K562 (cell line): ENCODE measurements around the gene TFCP2.

Source experiments
- CTCF ChIP-seq, 3 experiments: IDR thresholded peaks in 2 of 3; conservative IDR thresholded peaks in 1 of 3; 2 replicates each; pipeline ENCODE4 v1.5.1; 2011 to 2012; ENCODE audit warnings: low read length in 3 of 3, mild to moderate bottlenecking in 3 of 3, control low read depth in 2 of 3, improper control_type of control experiment in 1 of 3, inconsistent platforms in 1 of 3, low read depth in 1 of 3, mixed read lengths in 1 of 3, moderate library complexity in 1 of 3; ENCODE audit not compliant: insufficient read depth in 2 of 3
- EP300 ChIP-seq: IDR thresholded peaks from 2 replicates; pipeline ENCODE4 v1.6.1; 2012; ENCODE audit warnings: low read length, improper control_type of control experiment
- KAT8 ChIP-seq: fragments of 450-650 bp; IDR thresholded peaks from 2 replicates; pipeline ENCODE4 v1.6.1; 2016; ENCODE audit warnings: low read depth, mild to moderate bottlenecking
- RAD21 ChIP-seq, 2 experiments: fragments of 250-450 bp in 1 of 2; fragments of 450-650 bp in 1 of 2; sonication (Bioruptor Pico) in 1 of 2; formaldehyde crosslinking in 1 of 2; IDR thresholded peaks in 1 of 2; conservative IDR thresholded peaks in 1 of 2; 2 replicates each; pipeline versions ENCODE4 v1.4.0 to v1.8.0; 2020 to 2022; ENCODE audit warnings: mild to moderate bottlenecking in 2 of 2, moderate library complexity in 1 of 2
- TRIM25 ChIP-seq: fragments of 450-650 bp; IDR thresholded peaks from 2 replicates; pipeline ENCODE4 v1.7.0; 2016; ENCODE audit warnings: borderline replicate concordance
- ZBTB40 ChIP-seq, 2 experiments: fragments of 450-650 bp in 1 of 2; sonication (generic) in 1 of 2; formaldehyde crosslinking in 1 of 2; IDR thresholded peaks; 2 replicates each; pipeline versions ENCODE4 v1.7.1 to v1.9.0; 2016 to 2022; ENCODE audit warnings: inconsistent platforms in 1 of 2, mild to moderate bottlenecking in 1 of 2, missing genetic modification reagents in 1 of 2
- ZHX1 ChIP-seq: fragments of 150-350 bp; conservative IDR thresholded peaks from 2 replicates; pipeline ENCODE4 v1.6.1; 2014; ENCODE audit warnings: low read length
- ZSCAN29 ChIP-seq: fragments of 450-650 bp; IDR thresholded peaks from 2 replicates; pipeline ENCODE4 v1.6.1; 2017

GRCh38 chr12:51132693-51133092 is 40.2 kb downstream of the TFCP2 start:
- no peak for TF ChIP-seq TRIM25
- TF ChIP-seq CTCF (IDR thresholded peaks at IDR 0.05 in 2 of 3, conservative IDR thresholded peaks at IDR 0.05 in 1 of 3; ENCODE audit: insufficient read depth in 2 of 3, low read depth in 1 of 3, low read length in 3 of 3), result no peak
- no peak for TF ChIP-seq ZSCAN29
- no peak for TF ChIP-seq ZHX1
- no peak for TF ChIP-seq RAD21 (CRISPR knock-in tag; conservative IDR thresholded peaks at IDR 0.05 in 1 of 2, IDR thresholded peaks at IDR 0.05 in 1 of 2)
- no peak for TF ChIP-seq EP300
- no peak for TF ChIP-seq KAT8
- no peak for TF ChIP-seq ZBTB40 (IDR thresholded peaks at IDR 0.05)
- no peak for TF ChIP-seq ZBTB40 (CRISPR knock-in tag; IDR thresholded peaks at IDR 0.05)
